IPS DF 19.7 (cell line): Measurements from ENCODE around the gene CUEDC1.

ENCODE experiments used
- DNase-seq: peaks from one replicate; pipeline ENCODE4 v3.0.0-alpha.2; 2013; ENCODE audit warnings: low read depth, low spot score

Gene CUEDC1

GRCh38 chr17:57955183-57955931 is at the start of gene CUEDC1:
CUEDC1 (minus strand) TSS chr17:57955412; CDS start chr17:57885564, 69,848 bp downstream.
- no peak for DNase-seq

- DNase-seq = no peak
These were observed 48.8 kb upstream of the CUEDC1 start for GRCh38 chr17:58004060-58004459.

- DNase-seq = no peak
These were observed 47.8 kb upstream of the CUEDC1 start for GRCh38 chr17:58002973-58003372.

GRCh38 chr17:58002154-58002948 is 47.1 kb upstream of the CUEDC1 start:
- no peak for DNase-seq

- DNase-seq = no peak
These were observed 46.4 kb upstream of the CUEDC1 start for GRCh38 chr17:58001461-58002124.

- no peak for DNase-seq
These were observed 44.3 kb upstream of the CUEDC1 start for GRCh38 chr17:57999496-58000017.

GRCh38 chr17:57999010-57999495 is 43.8 kb upstream of the CUEDC1 start:
- no peak for DNase-seq

- no peak for DNase-seq
These were observed 42.0 kb upstream of the CUEDC1 start for GRCh38 chr17:57997085-57997809.

- no peak for DNase-seq
These were observed 40.1 kb upstream of the CUEDC1 start for GRCh38 chr17:57995076-57995956.

GRCh38 chr17:57994436-57994835 is 39.2 kb upstream of the CUEDC1 start:
- no peak for DNase-seq

GRCh38 chr17:57993471-57994365 is 38.5 kb upstream of the CUEDC1 start:
- DNase-seq = no peak

GRCh38 chr17:57991537-57991936 is 36.3 kb upstream of the CUEDC1 start:
- DNase-seq = no peak

- DNase-seq = no peak
These were observed 34.8 kb upstream of the CUEDC1 start for GRCh38 chr17:57990037-57990436.

- no peak for DNase-seq
These were observed 33.4 kb upstream of the CUEDC1 start for GRCh38 chr17:57988301-57989250.

- DNase-seq = no peak
These were observed 32.5 kb upstream of the CUEDC1 start, which contains the start of gene VEZF1 for GRCh38 chr17:57987581-57988300. VEZF1 (minus strand) TSS chr17:57988254; CDS start chr17:57988111, 143 bp downstream.

- no peak for DNase-seq
These were observed 31.8 kb upstream of the CUEDC1 start for GRCh38 chr17:57986841-57987580.

- DNase-seq = no peak
These were observed 30.4 kb upstream of the CUEDC1 start for GRCh38 chr17:57985675-57985974.
